Breast epithelium (tissue), 3 donors: ENCODE measurements around the gene MTURN.

ENCODE experiments used
- CTCF ChIP-seq, 3 donors: fragments of 450-650 bp; IDR thresholded peaks; one replicate each; pipeline ENCODE4 v1.5.1; 2016 to 2017; ENCODE audit warnings: antibody characterized with exemption in 3 of 3, mild to moderate bottlenecking in 3 of 3, moderate library complexity in 3 of 3
- POLR2AphosphoS5 ChIP-seq, 3 donors: sonication (generic); formaldehyde crosslinking; IDR thresholded peaks; one replicate each; pipeline ENCODE4 v1.6.1; 2017; ENCODE audit warnings: antibody characterized with exemption in 3 of 3

- TF ChIP-seq POLR2AphosphoS5 (IDR thresholded peaks at IDR 0.05) (no peak), CTCF (IDR thresholded peaks at IDR 0.05) (no peak)
These were observed 57.0 kb downstream of the MTURN start for GRCh38 chr7:30191809-30192208.
